ENCODE data around the gene OR10H4.
"Not testable (repeated sequence)": the region's sequence is repeated elsewhere in the genome, so short reads cannot be mapped to it uniquely, and the experiment has no call there.

Gene OR10H4

DNA sequence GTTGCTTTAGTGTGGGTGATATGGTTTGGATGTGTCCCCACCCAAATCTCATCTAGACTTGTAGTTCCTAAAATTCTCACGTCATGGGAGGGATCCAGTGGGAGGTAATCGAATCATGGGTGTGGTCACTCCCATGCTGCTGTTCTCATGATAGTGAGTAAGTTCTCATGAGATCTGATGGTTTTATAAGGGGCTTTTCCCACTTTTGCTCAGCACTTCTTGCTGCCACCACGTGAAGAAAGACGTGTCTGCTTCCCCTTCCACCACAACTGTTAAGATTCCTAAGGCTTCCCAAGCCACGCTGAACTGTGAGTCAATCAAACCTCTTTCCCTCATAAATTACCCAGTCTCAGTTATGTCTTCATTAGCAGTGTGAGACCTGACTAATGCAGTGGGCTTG, 26.0 kb downstream of the OR10H4 start:
- no peak for DNase-seq (ENCODE audit: low read depth, low spot score)
- TF ChIP-seq, protein P1, sequence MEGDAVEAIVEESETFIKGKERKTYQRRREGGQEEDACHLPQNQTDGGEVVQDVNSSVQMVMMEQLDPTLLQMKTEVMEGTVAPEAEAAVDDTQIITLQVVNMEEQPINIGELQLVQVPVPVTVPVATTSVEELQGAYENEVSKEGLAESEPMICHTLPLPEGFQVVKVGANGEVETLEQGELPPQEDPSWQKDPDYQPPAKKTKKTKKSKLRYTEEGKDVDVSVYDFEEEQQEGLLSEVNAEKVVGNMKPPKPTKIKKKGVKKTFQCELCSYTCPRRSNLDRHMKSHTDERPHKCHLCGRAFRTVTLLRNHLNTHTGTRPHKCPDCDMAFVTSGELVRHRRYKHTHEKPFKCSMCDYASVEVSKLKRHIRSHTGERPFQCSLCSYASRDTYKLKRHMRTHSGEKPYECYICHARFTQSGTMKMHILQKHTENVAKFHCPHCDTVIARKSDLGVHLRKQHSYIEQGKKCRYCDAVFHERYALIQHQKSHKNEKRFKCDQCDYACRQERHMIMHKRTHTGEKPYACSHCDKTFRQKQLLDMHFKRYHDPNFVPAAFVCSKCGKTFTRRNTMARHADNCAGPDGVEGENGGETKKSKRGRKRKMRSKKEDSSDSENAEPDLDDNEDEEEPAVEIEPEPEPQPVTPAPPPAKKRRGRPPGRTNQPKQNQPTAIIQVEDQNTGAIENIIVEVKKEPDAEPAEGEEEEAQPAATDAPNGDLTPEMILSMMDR (IDR thresholded peaks at IDR 0.05; ENCODE audit: low read depth, low read length) = no peak
- no peak overlapping the region for H3K4me3 ChIP-seq (ENCODE audit: low read depth, low read length)
- in situ Hi-C loops (cut with HindIII; ENCODE audit: low sequenced_read_pairs) = no loop called here

DNA sequence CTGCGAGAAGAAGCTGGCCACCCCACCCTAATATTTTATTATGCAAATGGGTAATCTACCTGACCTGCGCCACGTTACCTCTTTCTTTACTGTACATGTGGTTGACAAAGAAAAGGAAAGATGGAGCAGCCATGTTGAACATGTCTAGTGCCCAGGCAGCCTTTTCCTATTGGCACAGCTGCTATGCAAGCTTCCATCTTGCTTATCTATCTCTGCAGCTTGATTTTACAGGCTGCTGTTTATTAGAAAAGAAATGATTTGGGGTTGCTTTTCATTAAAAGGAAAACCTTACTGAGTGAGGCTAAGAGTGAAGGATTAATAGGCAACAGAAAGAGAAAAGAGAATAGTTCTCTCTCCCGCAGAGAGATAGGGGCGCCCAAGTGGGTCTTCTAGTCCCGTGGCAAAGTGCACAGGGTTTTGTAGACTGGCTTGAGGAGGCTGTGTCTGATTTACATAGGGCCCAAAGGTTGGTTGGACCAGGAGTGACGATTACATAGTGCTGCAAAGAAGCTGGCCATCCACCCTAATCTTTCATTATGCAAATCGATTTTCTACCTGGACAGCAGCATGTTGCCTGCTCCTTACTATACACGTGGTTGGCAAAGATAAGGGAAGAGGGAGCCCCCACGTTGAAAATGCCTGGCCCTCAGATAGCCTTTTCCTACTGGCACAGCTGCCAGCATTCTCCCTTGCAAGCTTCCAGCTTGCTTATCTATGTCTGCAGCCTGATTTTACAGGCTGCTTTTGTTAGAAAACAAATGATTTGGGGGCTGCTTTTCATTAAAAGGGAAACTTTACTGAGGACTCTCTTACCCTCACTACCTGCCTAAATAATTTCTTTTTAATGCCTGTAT, 28.3 kb downstream of the OR10H4 start:
- in situ Hi-C loops (cut with HindIII; ENCODE audit: low sequenced_read_pairs) = no loop called here

DNA sequence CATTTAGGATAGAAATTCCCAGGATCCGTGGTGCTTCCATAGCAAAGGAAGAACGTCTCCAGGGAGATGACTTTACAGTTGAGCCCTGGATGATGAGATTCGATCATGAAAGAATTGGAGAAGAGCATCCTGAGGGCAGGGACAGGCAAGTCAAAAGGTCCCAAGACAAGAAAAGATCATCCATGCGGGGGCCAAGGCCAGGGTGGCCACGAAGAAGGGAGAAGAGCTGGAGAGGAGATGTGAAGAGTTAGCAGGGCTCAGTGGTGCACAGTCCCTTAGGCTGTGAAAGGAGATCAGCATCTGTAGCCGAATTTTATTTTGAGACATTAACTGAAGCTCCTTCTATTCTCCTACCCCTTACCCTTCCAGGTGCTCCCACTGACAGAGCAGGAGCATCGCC, 28.9 kb downstream of the OR10H4 start:
- no peak overlapping the region for H3K4me3 ChIP-seq (ENCODE audit: low read depth, low read length)
- in situ Hi-C loops (cut with HindIII; ENCODE audit: low sequenced_read_pairs) = no loop called here
- TF ChIP-seq, protein P1 (IDR thresholded peaks at IDR 0.05; ENCODE audit: low read depth, low read length) = no peak
- no peak for DNase-seq (ENCODE audit: low read depth, low spot score)

More for the DNA sequence above, 28.3 kb downstream of the OR10H4 start:
- no peak for DNase-seq (ENCODE audit: low read depth, low spot score)
- no peak overlapping the region for H3K4me3 ChIP-seq (ENCODE audit: low read depth, low read length)
- TF ChIP-seq, protein P1 (IDR thresholded peaks at IDR 0.05; ENCODE audit: low read depth, low read length) = no peak

DNA sequence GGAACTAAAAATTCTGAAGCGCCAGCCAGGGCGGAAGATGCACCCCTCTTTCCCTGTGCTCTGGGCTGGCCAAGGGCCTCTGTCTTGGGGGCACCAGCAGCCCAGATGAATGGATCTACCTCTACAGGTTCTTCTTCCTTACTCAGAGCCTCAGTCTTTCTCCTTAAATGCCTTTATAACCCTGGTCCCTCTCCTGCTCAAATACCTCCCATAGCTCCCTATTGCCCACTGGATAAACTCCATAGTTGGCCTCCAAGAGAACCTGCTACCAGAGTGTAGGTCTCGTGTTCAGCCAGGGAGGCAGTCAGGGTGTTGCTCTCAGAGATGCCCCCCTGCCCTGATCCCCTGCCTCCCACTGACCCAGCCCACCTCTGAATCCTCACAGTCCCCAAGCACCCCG, 30.5 kb downstream of the OR10H4 start:
- H3K4me3 ChIP-seq (ENCODE audit: low read depth, low read length) = no peak overlapping the region
- TF ChIP-seq, protein P1 (IDR thresholded peaks at IDR 0.05; ENCODE audit: low read depth, low read length) = no peak
- no peak for DNase-seq (ENCODE audit: low read depth, low spot score)
- in situ Hi-C loops (cut with HindIII; ENCODE audit: low sequenced_read_pairs) = no loop called here

DNA sequence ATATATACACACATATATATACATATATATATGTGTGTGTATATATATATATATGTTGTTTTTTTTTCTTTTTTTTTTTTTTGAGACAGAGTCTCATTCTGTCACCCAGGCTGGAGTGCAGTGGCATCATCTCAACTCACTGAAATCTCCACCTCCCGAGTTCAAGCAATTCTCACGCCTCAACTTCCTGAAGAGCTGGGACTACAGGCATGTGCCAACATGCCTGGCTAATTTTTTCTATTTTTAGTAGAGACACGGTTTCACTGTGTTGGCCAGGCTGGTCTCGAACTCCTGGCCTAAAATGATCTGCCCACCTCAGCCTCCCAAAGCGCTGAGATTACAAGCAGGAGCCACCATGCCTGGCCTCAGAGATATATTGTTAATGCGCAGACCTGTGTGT, 37.0 kb downstream of the OR10H4 start:
- in situ Hi-C loops (cut with HindIII; ENCODE audit: low sequenced_read_pairs); DNase-seq (ENCODE audit: low read depth, low spot score); H3K4me3 ChIP-seq (ENCODE audit: low read depth, low read length): not testable (repeated sequence)

DNA sequence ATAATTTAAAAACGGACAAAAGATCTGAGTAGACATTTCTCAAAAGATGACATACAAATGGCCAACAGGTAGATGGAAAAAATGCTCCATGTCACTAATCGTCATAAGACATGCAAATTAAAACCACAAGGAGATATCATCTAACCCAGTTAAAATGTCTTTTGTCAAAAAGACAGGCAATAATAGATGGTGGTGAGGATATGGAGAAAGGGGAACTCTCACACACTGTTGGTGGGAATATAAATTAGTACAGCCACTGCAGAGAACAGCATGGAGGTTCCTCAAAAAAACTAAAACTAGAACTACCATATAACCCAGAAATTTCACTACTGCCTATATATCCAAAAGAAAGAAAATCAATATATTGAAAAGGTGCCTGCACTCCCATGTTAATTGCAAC, 37.9 kb downstream of the OR10H4 start:
- TF ChIP-seq, protein P1 (IDR thresholded peaks at IDR 0.05; ENCODE audit: low read depth, low read length) = no peak
- in situ Hi-C loops (cut with HindIII; ENCODE audit: low sequenced_read_pairs) = no loop called here
- no peak for DNase-seq (ENCODE audit: low read depth, low spot score)
- no peak overlapping the region for H3K4me3 ChIP-seq (ENCODE audit: low read depth, low read length)

DNA sequence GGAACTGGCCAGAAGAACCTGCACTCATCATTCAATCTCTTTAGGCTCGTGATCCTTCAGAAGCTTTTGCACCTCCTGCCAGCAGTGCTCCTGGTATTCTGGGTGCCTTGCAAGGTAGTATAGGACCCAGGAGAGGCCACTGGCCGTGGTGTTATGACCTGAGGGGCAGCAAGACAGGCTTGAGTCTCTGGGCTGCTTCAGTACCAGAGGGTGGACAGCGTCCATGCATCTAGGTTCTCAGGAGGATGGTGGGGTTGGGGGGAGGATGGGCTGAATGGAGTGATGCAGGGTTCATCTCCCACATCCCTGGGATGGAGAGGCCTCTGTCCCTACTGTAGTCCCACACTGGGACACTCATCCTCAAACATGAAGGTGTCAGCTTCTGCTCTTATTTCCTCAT, 41.1 kb downstream of the OR10H4 start:
- in situ Hi-C loops (cut with HindIII; ENCODE audit: low sequenced_read_pairs) = no loop called here
- no peak for DNase-seq (ENCODE audit: low read depth, low spot score)
- H3K4me3 ChIP-seq (ENCODE audit: low read depth, low read length) = no peak overlapping the region
- TF ChIP-seq, protein P1 (IDR thresholded peaks at IDR 0.05; ENCODE audit: low read depth, low read length) = no peak
